Upper lobe of left lung (tissue), 4 donors: ENCODE data around the gene BCAS1.

Source experiments
- CTCF ChIP-seq, 6 experiments: fragments of 450-650 bp in 4 of 6; fragments of 200-600 bp in 2 of 6; sonication (generic) in 2 of 6; IDR thresholded peaks; one replicate each; pipeline ENCODE4 v1.5.1; 2016 to 2019; ENCODE audit warnings: antibody characterized with exemption in 6 of 6
- EP300 ChIP-seq, 4 donors: sonication (generic); formaldehyde crosslinking; IDR thresholded peaks; one replicate each; pipeline ENCODE4 v1.5.1; 2017; ENCODE audit warnings: antibody characterized with exemption in 4 of 4, control low read depth in 2 of 4

- TF ChIP-seq CTCF (IDR thresholded peaks at IDR 0.05) (no peak), EP300 (IDR thresholded peaks at IDR 0.05) (no peak)
Measured at GRCh38 chr20:54090230-54091119, 20.1 kb upstream of the BCAS1 start.
